ENCODE measurements around the gene CDCA7L.

The CDCA7L gene

DNA sequence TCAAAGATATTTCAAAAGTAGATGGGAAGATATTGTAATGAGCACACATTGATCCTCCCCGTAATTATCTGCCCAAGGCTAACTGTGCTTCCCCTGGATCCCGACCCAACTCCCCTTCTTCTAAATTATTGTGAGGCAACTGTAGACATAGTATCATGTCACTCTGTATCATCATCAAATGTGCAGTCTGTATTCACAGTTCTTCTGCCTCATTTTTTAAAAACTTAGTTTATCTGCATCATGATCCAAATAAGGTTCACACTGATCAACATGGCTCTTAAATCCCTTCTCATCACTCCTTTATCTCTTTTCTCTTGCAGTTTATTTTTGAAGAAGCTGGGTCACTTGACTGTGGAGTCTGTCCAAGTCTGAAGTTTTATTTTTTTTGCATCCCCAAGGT is 27.5 kb downstream of the CDCA7L start:
- H3K79me2 ChIP-seq (ENCODE audit: insufficient read depth, low read length), result peaks cover 61% of the 10 kb centered on the region
- TF ChIP-seq, protein P1, sequence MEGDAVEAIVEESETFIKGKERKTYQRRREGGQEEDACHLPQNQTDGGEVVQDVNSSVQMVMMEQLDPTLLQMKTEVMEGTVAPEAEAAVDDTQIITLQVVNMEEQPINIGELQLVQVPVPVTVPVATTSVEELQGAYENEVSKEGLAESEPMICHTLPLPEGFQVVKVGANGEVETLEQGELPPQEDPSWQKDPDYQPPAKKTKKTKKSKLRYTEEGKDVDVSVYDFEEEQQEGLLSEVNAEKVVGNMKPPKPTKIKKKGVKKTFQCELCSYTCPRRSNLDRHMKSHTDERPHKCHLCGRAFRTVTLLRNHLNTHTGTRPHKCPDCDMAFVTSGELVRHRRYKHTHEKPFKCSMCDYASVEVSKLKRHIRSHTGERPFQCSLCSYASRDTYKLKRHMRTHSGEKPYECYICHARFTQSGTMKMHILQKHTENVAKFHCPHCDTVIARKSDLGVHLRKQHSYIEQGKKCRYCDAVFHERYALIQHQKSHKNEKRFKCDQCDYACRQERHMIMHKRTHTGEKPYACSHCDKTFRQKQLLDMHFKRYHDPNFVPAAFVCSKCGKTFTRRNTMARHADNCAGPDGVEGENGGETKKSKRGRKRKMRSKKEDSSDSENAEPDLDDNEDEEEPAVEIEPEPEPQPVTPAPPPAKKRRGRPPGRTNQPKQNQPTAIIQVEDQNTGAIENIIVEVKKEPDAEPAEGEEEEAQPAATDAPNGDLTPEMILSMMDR (IDR thresholded peaks at IDR 0.05; ENCODE audit: insufficient read depth, low read length, poor library complexity, severe bottlenecking), result no peak
- no peak for TF ChIP-seq EZH2phosphoT487 (conservative IDR thresholded peaks at IDR 0.05; ENCODE audit: low read length)
- H3K36me3 ChIP-seq (ENCODE audit: low read length), result peaks cover 13% of the 10 kb centered on the region

DNA sequence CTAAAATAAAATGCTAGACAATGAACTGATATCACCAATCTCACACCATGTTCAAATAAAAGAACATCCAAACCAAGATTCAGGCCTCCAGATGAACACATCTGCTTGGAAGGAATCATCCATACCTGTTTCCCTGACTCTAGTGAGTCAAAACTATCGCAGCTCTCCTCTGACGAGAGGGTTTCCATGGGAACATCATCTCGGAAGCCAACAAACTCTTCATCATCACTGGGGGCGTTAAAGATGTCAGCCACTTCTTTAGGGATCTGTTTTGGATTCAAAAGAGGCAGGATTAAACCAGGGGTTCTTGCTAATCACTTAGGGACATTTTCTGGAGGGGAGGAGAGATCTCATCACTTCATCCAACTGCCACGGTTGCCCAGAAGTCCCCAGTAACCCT is 29.1 kb downstream of the CDCA7L start:
- no peak overlapping the region for H3K4me2 ChIP-seq (ENCODE audit: low read depth, low read length, poor library complexity, severe bottlenecking)
- H3K79me2 ChIP-seq (ENCODE audit: insufficient read depth, low read length), result peaks cover 51% of the 10 kb centered on the region
- H3K27me3 ChIP-seq (ENCODE audit: low read length), result no peaks in the 10 kb centered on the region
- peaks cover 16% of the 10 kb centered on the region for H3K36me3 ChIP-seq (ENCODE audit: low read length)
- no peaks in the 10 kb centered on the region for H3F3A ChIP-seq (ENCODE audit: insufficient read depth)
- no peak overlapping the region for H3K4me3 ChIP-seq (ENCODE audit: insufficient read depth, low read length, poor library complexity, severe bottlenecking)
- no peak overlapping the region for H3K27ac ChIP-seq (ENCODE audit: low read depth, low read length)
- H3K9me3 ChIP-seq (ENCODE audit: insufficient read depth, low read length), result no peaks in the 10 kb centered on the region
- H2AFZ ChIP-seq (ENCODE audit: low read depth, low read length, severe bottlenecking), result no peak overlapping the region
- no peak overlapping the region for H3K9ac ChIP-seq (ENCODE audit: low read length)
- no peak for TF ChIP-seq EZH2phosphoT487 (conservative IDR thresholded peaks at IDR 0.05; ENCODE audit: low read length)
- TF ChIP-seq, protein P1 (IDR thresholded peaks at IDR 0.05; ENCODE audit: insufficient read depth, low read length, poor library complexity, severe bottlenecking), result no peak
- peaks cover 28% of the 10 kb centered on the region for H4K20me1 ChIP-seq (ENCODE audit: low read depth, low read length)
- H3K9me2 ChIP-seq (replicated peaks; ENCODE audit: insufficient read depth, low read length), result no peaks in the 10 kb centered on the region

More for the DNA sequence above, 27.5 kb downstream of the CDCA7L start:
- H2AFZ ChIP-seq (ENCODE audit: low read depth, low read length, severe bottlenecking), result no peak overlapping the region
- H3K9me2 ChIP-seq (replicated peaks; ENCODE audit: insufficient read depth, low read length), result no peaks in the 10 kb centered on the region
- H3K27ac ChIP-seq (ENCODE audit: low read depth, low read length), result no peak overlapping the region
- H3K4me3 ChIP-seq (ENCODE audit: insufficient read depth, low read length, poor library complexity, severe bottlenecking), result no peak overlapping the region
- H3K9ac ChIP-seq (ENCODE audit: low read length), result no peak overlapping the region
- no peaks in the 10 kb centered on the region for H3F3A ChIP-seq (ENCODE audit: insufficient read depth)
- no peaks in the 10 kb centered on the region for H3K9me3 ChIP-seq (ENCODE audit: insufficient read depth, low read length)
- H3K4me2 ChIP-seq (ENCODE audit: low read depth, low read length, poor library complexity, severe bottlenecking), result no peak overlapping the region
- H3K27me3 ChIP-seq (ENCODE audit: low read length), result no peaks in the 10 kb centered on the region
- peaks cover 41% of the 10 kb centered on the region for H4K20me1 ChIP-seq (ENCODE audit: low read depth, low read length)

DNA sequence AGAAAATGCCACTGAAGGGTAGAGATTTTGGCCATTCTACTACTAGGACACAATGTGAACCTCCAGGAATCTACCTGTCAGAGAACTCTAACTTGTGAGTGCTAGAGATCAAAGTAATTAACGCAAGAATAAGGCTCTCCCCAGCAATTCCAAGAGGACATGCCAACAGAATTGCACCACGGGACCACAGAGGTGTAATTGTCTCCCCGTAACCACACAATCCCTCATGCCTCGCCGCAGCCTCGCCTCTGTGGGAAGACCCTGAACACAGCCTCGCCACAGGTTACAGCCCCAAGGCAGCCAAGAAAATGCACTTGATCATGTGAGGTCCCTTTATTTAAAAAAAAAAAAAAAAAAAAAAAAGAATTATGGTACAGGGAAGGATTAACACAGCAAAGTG is 29.5 kb downstream of the CDCA7L start:
- no peak overlapping the region for H2AFZ ChIP-seq (ENCODE audit: low read depth, low read length, severe bottlenecking)
- no peaks in the 10 kb centered on the region for H3K9me3 ChIP-seq (ENCODE audit: insufficient read depth, low read length)
- no peak overlapping the region for H3K4me3 ChIP-seq (ENCODE audit: insufficient read depth, low read length, poor library complexity, severe bottlenecking)
- H3K27me3 ChIP-seq (ENCODE audit: low read length), result no peaks in the 10 kb centered on the region
- no peak overlapping the region for H3K4me2 ChIP-seq (ENCODE audit: low read depth, low read length, poor library complexity, severe bottlenecking)
- no peak for TF ChIP-seq EZH2phosphoT487 (conservative IDR thresholded peaks at IDR 0.05; ENCODE audit: low read length)
- TF ChIP-seq, protein P1 (IDR thresholded peaks at IDR 0.05; ENCODE audit: insufficient read depth, low read length, poor library complexity, severe bottlenecking), result no peak
- no peak overlapping the region for H3K9ac ChIP-seq (ENCODE audit: low read length)
- H4K20me1 ChIP-seq (ENCODE audit: low read depth, low read length), result peaks cover 24% of the 10 kb centered on the region
- H3F3A ChIP-seq (ENCODE audit: insufficient read depth), result no peaks in the 10 kb centered on the region
- H3K36me3 ChIP-seq (ENCODE audit: low read length), result peaks cover 17% of the 10 kb centered on the region
- no peak overlapping the region for H3K27ac ChIP-seq (ENCODE audit: low read depth, low read length)
- no peaks in the 10 kb centered on the region for H3K9me2 ChIP-seq (replicated peaks; ENCODE audit: insufficient read depth, low read length)
- H3K79me2 ChIP-seq (ENCODE audit: insufficient read depth, low read length), result peaks cover 46% of the 10 kb centered on the region
